ENCODE measurements around the gene LACTBL1. TPM values are rescaled to one million over a fixed set of nuclear protein-coding genes. Genes with fewer than 3 reads are reported as not detected.

Gene LACTBL1
- total RNA-seq, 1 experiment from 2014 or later, result not detected

- H3K56ac ChIP-seq (ENCODE audit: insufficient read length, low read depth, low read length), result no peak overlapping the region
- no peak overlapping the region for H2BK120ac ChIP-seq (ENCODE audit: low read depth, low read length, poor library complexity, severe bottlenecking)
- no peak overlapping the region for H3K4ac ChIP-seq (ENCODE audit: low read depth, low read length)
- Mint-ChIP-seq H3K4me1 (peaks cover 12 to 18% of the 10 kb centered on the region in 2 experiments), H3K36me3 (ENCODE audit: insufficient read depth in 1 of 3, low read depth in 3 of 3) (no peaks in the 10 kb centered on the region), H3K27ac (no peak overlapping the region; a peak in 1 of 7 replicates), H3K4me3 (no peak overlapping the region), H3K27me3 (ENCODE audit: low read depth) (no peaks in the 10 kb centered on the region; the same call in 1 of the 2 replicates), H3K9me3 (no peaks in the 10 kb centered on the region)
- DNase-seq, result no peak
- H2AFZ ChIP-seq (ENCODE audit: low read length), result no peak overlapping the region
- no peak overlapping the region for H4K8ac ChIP-seq (replicated peaks; ENCODE audit: insufficient read length, low read depth, low read length)
- H3K4me1 ChIP-seq (ENCODE audit: insufficient read depth, low read length), result no peaks in the 10 kb centered on the region
- H4K5ac ChIP-seq (ENCODE audit: insufficient read length, low read depth, low read length), result no peak overlapping the region
- H3K4me2 ChIP-seq (ENCODE audit: insufficient read depth, insufficient read length, low read length), result no peak overlapping the region
- no peak overlapping the region for H3K9ac ChIP-seq (ENCODE audit: extremely low read depth, insufficient read length, low read length)
- no peak for TF ChIP-seq CTCF (conservative IDR thresholded peaks at IDR 0.05)
- no peak overlapping the region for H4K91ac ChIP-seq (ENCODE audit: insufficient read length, low read depth, low read length)
- no peak overlapping the region for H3T11ph ChIP-seq (ENCODE audit: low read length)
- H3K27me3 ChIP-seq (ENCODE audit: insufficient read depth, low read length), result no peaks in the 10 kb centered on the region
- no peak overlapping the region for H2AK5ac ChIP-seq (ENCODE audit: insufficient read length, low read length)
- H3K79me2 ChIP-seq (ENCODE audit: insufficient read depth, low read length), result no peaks in the 10 kb centered on the region
- H2BK15ac ChIP-seq (ENCODE audit: low read depth, low read length), result no peak overlapping the region
- H3K79me1 ChIP-seq (ENCODE audit: insufficient read depth, low read depth, low read length, poor library complexity, severe bottlenecking), result no peaks in the 10 kb centered on the region
- WGBS (ENCODE audit: extremely low coverage, insufficient read length, low lambda C conversion rate), result no CpG with 5 or more reads among the region's 12 CpGs
- no peaks in the 10 kb centered on the region for H4K20me1 ChIP-seq (ENCODE audit: control insufficient read depth, insufficient read depth, insufficient read length)
- H3K23ac ChIP-seq (ENCODE audit: insufficient read length, low read depth, low read length), result no peak overlapping the region
- no peak overlapping the region; the same call in 1 of the 2 replicates for H3K14ac ChIP-seq (ENCODE audit: insufficient read depth, low read length)
- H3K9me3 ChIP-seq (ENCODE audit: control insufficient read depth, low read depth, low read length), result no peaks in the 10 kb centered on the region
- H3K27ac ChIP-seq (ENCODE audit: insufficient read length, low read depth, low read length), result no peak overlapping the region
- H2BK12ac ChIP-seq (ENCODE audit: insufficient read length, low read depth, low read length), result no peak overlapping the region
- H2BK5ac ChIP-seq (ENCODE audit: insufficient read length, low read length), result no peak overlapping the region
- no peaks in the 10 kb centered on the region for H3K23me2 ChIP-seq (ENCODE audit: insufficient read length, low read depth, low read length, poor library complexity, severe bottlenecking)
- H3K18ac ChIP-seq (ENCODE audit: insufficient read length, low read depth, low read length), result no peak overlapping the region
- H2BK20ac ChIP-seq (ENCODE audit: low read depth, low read length, poor library complexity, severe bottlenecking), result no peak overlapping the region
Measured at GRCh38 chr1:22916471-22916820, 56.2 kb downstream of the LACTBL1 start.
